ENCODE measurements around the gene F8A1. TPM values are rescaled to one million over a fixed set of nuclear protein-coding genes. Genes with fewer than 3 reads are reported as not detected.
"Not testable (repeated sequence)": the region's sequence is repeated elsewhere in the genome, so short reads cannot be mapped to it uniquely, and the experiment has no call there.

Gene F8A1
- total and polyA plus RNA-seq, 9 donors, result 1.3 to 19.4 (median 11.5) TPM

GRCh38 chrX:154886789-154887221 is 650 bp downstream of the F8A1 start:
- H3K9me3 ChIP-seq (replicated peaks; ENCODE audit: control insufficient read depth, low read depth, low read length); H3K4me3 ChIP-seq (ENCODE audit: low read length); H3K36me3 ChIP-seq (ENCODE audit: control insufficient read depth, insufficient read depth, low read length); DNase-seq; H3K27me3 ChIP-seq (ENCODE audit: control insufficient read depth, insufficient read depth, low read length); H3K4me1 ChIP-seq (ENCODE audit: control insufficient read depth, insufficient read depth, low read length); H3K27ac ChIP-seq (ENCODE audit: low read length): not testable (repeated sequence)
- WGBS (ENCODE audit: insufficient coverage), result no CpG with 5 or more reads among the region's 62 CpGs

GRCh38 chrX:154890990-154891639 is 5.0 kb downstream of the F8A1 start:
- H3K4me3 ChIP-seq (ENCODE audit: low read length), result no peak overlapping the region
- H3K36me3 ChIP-seq (ENCODE audit: control insufficient read depth, insufficient read depth, low read length), result no peaks in the 10 kb centered on the region
- peak; percentile 22 for DNase-seq
- no peaks in the 10 kb centered on the region for H3K27me3 ChIP-seq (ENCODE audit: control insufficient read depth, insufficient read depth, low read length)
- no peaks in the 10 kb centered on the region for H3K4me1 ChIP-seq (ENCODE audit: control insufficient read depth, insufficient read depth, low read length)
- WGBS (ENCODE audit: insufficient coverage), result no CpG with 5 or more reads among the region's 1 CpG
- no peak overlapping the region for H3K27ac ChIP-seq (ENCODE audit: low read length)
- no peaks in the 10 kb centered on the region for H3K9me3 ChIP-seq (replicated peaks; ENCODE audit: control insufficient read depth, low read depth, low read length)

DNA sequence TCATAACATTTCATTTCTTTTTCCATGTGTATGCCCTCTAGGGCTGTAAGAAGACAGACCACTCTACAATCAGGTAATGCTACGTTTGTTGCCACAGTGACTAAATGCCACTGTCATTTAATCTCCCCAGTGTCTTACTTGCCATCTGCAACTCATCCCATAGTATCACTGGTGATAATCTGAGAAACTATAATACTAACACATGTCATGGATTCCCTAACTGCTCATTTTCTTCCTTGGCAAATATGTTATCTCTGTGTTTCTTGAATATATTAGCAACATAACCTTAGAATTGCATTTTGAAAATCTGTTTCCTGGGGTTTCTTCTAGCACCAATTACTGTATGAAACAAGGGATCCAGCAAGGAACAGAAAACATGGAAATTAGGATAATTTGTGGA is 6.1 kb downstream of the F8A1 start:
- Histone ChIP-seq H3K4me3 (ENCODE audit: low read length) (no peak overlapping the region), H3K4me1 (ENCODE audit: control insufficient read depth, insufficient read depth, low read length) (no peaks in the 10 kb centered on the region), H3K27me3 (ENCODE audit: control insufficient read depth, insufficient read depth, low read length) (no peaks in the 10 kb centered on the region), H3K36me3 (ENCODE audit: control insufficient read depth, insufficient read depth, low read length) (no peaks in the 10 kb centered on the region), H3K9me3 (replicated peaks; ENCODE audit: control insufficient read depth, low read depth, low read length) (no peaks in the 10 kb centered on the region), H3K27ac (ENCODE audit: low read length) (no peak overlapping the region)
- no CpG with 5 or more reads among the region's 1 CpG for WGBS (ENCODE audit: insufficient coverage)
- DNase-seq, result no peak

DNA sequence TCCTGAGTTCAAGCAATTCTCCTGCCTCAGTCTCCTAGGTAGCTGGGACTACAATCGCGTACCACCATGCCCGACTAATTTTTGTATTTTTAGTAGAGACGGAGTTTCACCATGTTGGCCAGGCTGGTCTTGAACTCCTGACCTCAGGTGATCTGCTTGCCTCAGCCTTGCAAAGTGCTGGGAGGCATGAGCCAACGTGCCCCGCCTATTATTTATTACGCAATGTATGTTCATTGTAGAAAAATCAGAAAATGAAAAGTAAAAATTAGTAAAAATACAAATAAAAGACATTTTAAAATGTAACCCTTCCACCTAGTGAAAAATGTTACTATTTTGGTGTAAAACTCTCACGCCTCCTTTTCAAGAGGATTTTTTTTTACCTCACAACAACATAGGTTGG is 14.2 kb downstream of the F8A1 start:
- DNase-seq, result no peak

GRCh38 chrX:154902408-154902807 is 16.3 kb downstream of the F8A1 start:
- WGBS (ENCODE audit: insufficient coverage), result 80% methylated on average over 1 of the region's 1 CpG
- no peak for DNase-seq
- Histone ChIP-seq H3K36me3 (ENCODE audit: control insufficient read depth, insufficient read depth, low read length) (no peaks in the 10 kb centered on the region), H3K9me3 (replicated peaks; ENCODE audit: control insufficient read depth, low read depth, low read length) (no peaks in the 10 kb centered on the region), H3K27ac (ENCODE audit: low read length) (no peak overlapping the region), H3K27me3 (ENCODE audit: control insufficient read depth, insufficient read depth, low read length) (no peaks in the 10 kb centered on the region), H3K4me1 (ENCODE audit: control insufficient read depth, insufficient read depth, low read length) (no peaks in the 10 kb centered on the region), H3K4me3 (ENCODE audit: low read length) (no peak overlapping the region)

More for the DNA sequence above, 14.2 kb downstream of the F8A1 start:
- Histone ChIP-seq H3K27ac (ENCODE audit: low read length) (no peak overlapping the region), H3K27me3 (ENCODE audit: control insufficient read depth, insufficient read depth, low read length) (no peaks in the 10 kb centered on the region), H3K9me3 (replicated peaks; ENCODE audit: control insufficient read depth, low read depth, low read length) (no peaks in the 10 kb centered on the region), H3K36me3 (ENCODE audit: control insufficient read depth, insufficient read depth, low read length) (no peaks in the 10 kb centered on the region), H3K4me3 (ENCODE audit: low read length) (no peak overlapping the region), H3K4me1 (ENCODE audit: control insufficient read depth, insufficient read depth, low read length) (no peaks in the 10 kb centered on the region)
- 78% methylated on average over 4 of the region's 8 CpGs for WGBS (ENCODE audit: insufficient coverage)

- peaks cover 5% of the 10 kb centered on the region for H3K9me3 ChIP-seq (replicated peaks; ENCODE audit: control insufficient read depth, low read depth, low read length)
- no peak overlapping the region for H3K4me3 ChIP-seq (ENCODE audit: low read length)
- H3K27me3 ChIP-seq (ENCODE audit: control insufficient read depth, insufficient read depth, low read length), result no peaks in the 10 kb centered on the region
- WGBS (ENCODE audit: insufficient coverage), result no CpG with 5 or more reads among the region's 3 CpGs
- no peak for DNase-seq
- no peaks in the 10 kb centered on the region for H3K36me3 ChIP-seq (ENCODE audit: control insufficient read depth, insufficient read depth, low read length)
- no peaks in the 10 kb centered on the region for H3K4me1 ChIP-seq (ENCODE audit: control insufficient read depth, insufficient read depth, low read length)
- no peak overlapping the region for H3K27ac ChIP-seq (ENCODE audit: low read length)
Observed at GRCh38 chrX:154908821-154909220, 22.7 kb downstream of the F8A1 start.

DNA sequence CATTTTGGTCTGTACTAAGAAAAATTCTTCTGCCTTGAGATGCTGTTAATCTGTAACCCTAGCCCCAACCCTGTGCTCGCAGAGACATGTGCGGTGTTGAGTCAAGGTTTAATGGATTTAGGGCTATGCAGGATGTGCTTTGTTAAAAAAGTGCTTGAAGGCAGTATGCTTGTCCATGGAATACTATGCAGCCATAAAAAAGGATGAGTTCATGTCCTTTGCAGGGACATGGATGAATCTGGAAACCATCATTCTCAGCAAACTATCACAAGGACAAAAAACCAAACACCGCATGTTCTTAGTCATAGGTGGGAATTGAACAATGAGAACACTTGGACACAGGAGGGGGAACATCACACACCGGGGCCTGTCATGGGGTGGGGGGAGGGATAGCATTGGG is 23.9 kb downstream of the F8A1 start:
- H3K4me3 ChIP-seq (ENCODE audit: low read length); H3K36me3 ChIP-seq (ENCODE audit: control insufficient read depth, insufficient read depth, low read length): not testable (repeated sequence)
- WGBS (ENCODE audit: insufficient coverage), result 88% methylated on average over 1 of the region's 4 CpGs

DNA sequence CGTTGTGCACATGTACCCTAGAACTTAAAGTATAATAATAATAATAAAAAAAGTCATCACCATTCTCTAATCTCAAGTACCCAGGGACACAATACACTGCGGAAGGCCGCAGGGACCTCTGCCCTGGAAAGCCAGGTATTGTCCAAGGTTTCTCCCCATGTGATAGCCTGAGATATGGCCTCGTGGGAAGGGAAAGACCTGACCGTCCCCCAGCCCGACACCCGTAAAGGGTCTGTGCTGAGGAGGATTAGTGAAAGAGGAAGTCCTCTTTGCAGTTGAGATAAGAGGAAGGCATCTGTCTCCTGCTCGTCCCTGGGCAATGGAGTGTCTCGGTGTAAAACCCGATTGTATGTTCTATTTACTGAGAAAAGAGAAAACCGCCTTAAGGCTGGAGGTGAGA is 24.4 kb downstream of the F8A1 start:
- not testable (repeated sequence) for DNase-seq; H3K4me1 ChIP-seq (ENCODE audit: control insufficient read depth, insufficient read depth, low read length); H3K36me3 ChIP-seq (ENCODE audit: control insufficient read depth, insufficient read depth, low read length); H3K27me3 ChIP-seq (ENCODE audit: control insufficient read depth, insufficient read depth, low read length); H3K4me3 ChIP-seq (ENCODE audit: low read length); H3K27ac ChIP-seq (ENCODE audit: low read length); H3K9me3 ChIP-seq (replicated peaks; ENCODE audit: control insufficient read depth, low read depth, low read length)
- 65% methylated on average over 3 of the region's 11 CpGs for WGBS (ENCODE audit: insufficient coverage)

More for the DNA sequence above, 23.9 kb downstream of the F8A1 start:
- not testable (repeated sequence) for DNase-seq; H3K4me1 ChIP-seq (ENCODE audit: control insufficient read depth, insufficient read depth, low read length); H3K27ac ChIP-seq (ENCODE audit: low read length); H3K27me3 ChIP-seq (ENCODE audit: control insufficient read depth, insufficient read depth, low read length); H3K9me3 ChIP-seq (replicated peaks; ENCODE audit: control insufficient read depth, low read depth, low read length)

DNA sequence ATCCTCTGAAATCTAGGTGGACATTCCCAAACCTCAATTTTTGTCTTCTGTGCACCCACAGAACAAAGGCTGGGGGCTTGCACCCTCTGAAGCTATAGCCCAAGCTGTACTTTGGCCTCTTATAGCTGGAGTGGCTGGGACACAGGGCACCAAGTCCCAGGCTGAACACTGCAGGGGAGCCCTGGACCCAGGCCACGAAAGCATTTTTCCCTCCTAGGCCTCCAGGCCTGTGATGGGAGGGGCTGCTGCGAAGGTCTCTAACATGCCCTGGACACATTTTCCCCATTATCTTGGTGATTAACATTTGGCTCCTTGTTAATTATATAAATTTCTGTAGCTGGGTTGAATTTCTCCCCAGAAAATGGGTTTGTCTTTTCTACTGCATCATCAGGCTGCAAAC is 27.9 kb downstream of the F8A1 start:
- Histone ChIP-seq H3K27me3 (ENCODE audit: control insufficient read depth, insufficient read depth, low read length) (no peaks in the 10 kb centered on the region), H3K4me1 (ENCODE audit: control insufficient read depth, insufficient read depth, low read length) (peaks cover 2% of the 10 kb centered on the region), H3K36me3 (ENCODE audit: control insufficient read depth, insufficient read depth, low read length) (no peaks in the 10 kb centered on the region), H3K27ac (ENCODE audit: low read length) (no peak overlapping the region), H3K9me3 (replicated peaks; ENCODE audit: control insufficient read depth, low read depth, low read length) (peaks cover 5% of the 10 kb centered on the region), H3K4me3 (ENCODE audit: low read length) (no peak overlapping the region)
- DNase-seq, result no peak
- 20% methylated on average over 1 of the region's 2 CpGs for WGBS (ENCODE audit: insufficient coverage)

- H3K4me3 ChIP-seq (ENCODE audit: low read length), result no peak overlapping the region
- WGBS (ENCODE audit: insufficient coverage), result 15% methylated on average over 5 of the region's 5 CpGs
- no peaks in the 10 kb centered on the region for H3K27me3 ChIP-seq (ENCODE audit: control insufficient read depth, insufficient read depth, low read length)
- peak; percentile 88 for DNase-seq
- no peaks in the 10 kb centered on the region for H3K36me3 ChIP-seq (ENCODE audit: control insufficient read depth, insufficient read depth, low read length)
- no peaks in the 10 kb centered on the region for H3K9me3 ChIP-seq (replicated peaks; ENCODE audit: control insufficient read depth, low read depth, low read length)
- no peak overlapping the region for H3K27ac ChIP-seq (ENCODE audit: low read length)
- H3K4me1 ChIP-seq (ENCODE audit: control insufficient read depth, insufficient read depth, low read length), result peaks cover 2% of the 10 kb centered on the region
Observed at GRCh38 chrX:154918060-154918483, 31.9 kb downstream of the F8A1 start.

- 63% methylated on average over 3 of the region's 5 CpGs for WGBS (ENCODE audit: insufficient coverage)
Observed at GRCh38 chrX:154924771-154925170, 38.6 kb downstream of the F8A1 start.

More at GRCh38 chrX:154924771-154925170, 38.6 kb downstream of the F8A1 start:
- H3K4me3 ChIP-seq (ENCODE audit: low read length); H3K4me1 ChIP-seq (ENCODE audit: control insufficient read depth, insufficient read depth, low read length); H3K9me3 ChIP-seq (replicated peaks; ENCODE audit: control insufficient read depth, low read depth, low read length); H3K27me3 ChIP-seq (ENCODE audit: control insufficient read depth, insufficient read depth, low read length); H3K27ac ChIP-seq (ENCODE audit: low read length); DNase-seq; H3K36me3 ChIP-seq (ENCODE audit: control insufficient read depth, insufficient read depth, low read length): not testable (repeated sequence)

All from muscle of leg (tissue), 11 donors.